ENCODE data around the gene SYCP3.

DNA sequence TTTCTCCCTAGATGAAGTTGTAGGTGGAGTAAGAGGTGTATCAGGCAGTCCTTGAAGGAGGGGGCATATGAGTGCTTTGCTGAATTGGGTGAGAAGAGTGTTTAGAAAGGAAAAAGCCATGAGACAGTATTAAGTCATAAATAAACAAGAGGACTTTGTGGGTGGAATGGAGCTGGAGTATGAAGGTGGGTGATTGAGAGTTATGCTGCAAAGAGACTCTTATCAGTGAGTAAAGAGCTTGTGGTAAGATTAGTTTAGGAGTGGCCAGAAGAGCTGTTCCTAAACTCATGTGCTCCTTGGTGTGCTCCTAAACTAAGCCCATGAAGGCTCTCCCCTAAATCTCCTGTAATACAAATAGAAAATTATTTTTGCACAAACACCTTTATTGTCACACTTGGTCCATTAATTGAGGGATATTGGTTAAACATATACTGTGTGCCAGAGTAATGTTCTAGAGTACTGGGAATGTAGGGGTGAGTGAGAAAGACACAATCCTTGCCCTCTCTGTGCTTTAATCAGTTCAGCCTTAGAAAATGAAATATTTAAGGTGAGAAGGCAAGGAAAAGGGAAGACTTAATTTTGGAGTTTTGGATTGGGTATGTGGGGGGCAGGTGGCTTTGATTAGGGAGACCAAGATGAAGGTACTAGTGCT is 32.0 kb downstream of the SYCP3 start:
- TF ChIP-seq, protein P1, sequence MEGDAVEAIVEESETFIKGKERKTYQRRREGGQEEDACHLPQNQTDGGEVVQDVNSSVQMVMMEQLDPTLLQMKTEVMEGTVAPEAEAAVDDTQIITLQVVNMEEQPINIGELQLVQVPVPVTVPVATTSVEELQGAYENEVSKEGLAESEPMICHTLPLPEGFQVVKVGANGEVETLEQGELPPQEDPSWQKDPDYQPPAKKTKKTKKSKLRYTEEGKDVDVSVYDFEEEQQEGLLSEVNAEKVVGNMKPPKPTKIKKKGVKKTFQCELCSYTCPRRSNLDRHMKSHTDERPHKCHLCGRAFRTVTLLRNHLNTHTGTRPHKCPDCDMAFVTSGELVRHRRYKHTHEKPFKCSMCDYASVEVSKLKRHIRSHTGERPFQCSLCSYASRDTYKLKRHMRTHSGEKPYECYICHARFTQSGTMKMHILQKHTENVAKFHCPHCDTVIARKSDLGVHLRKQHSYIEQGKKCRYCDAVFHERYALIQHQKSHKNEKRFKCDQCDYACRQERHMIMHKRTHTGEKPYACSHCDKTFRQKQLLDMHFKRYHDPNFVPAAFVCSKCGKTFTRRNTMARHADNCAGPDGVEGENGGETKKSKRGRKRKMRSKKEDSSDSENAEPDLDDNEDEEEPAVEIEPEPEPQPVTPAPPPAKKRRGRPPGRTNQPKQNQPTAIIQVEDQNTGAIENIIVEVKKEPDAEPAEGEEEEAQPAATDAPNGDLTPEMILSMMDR (IDR thresholded peaks at IDR 0.05; ENCODE audit: borderline replicate concordance, extremely low read depth, low read length, poor library complexity, severe bottlenecking): no peak
- no peak for TF ChIP-seq EZH2 (IDR thresholded peaks at IDR 0.05; ENCODE audit: borderline replicate concordance, low read depth, low read length, severe bottlenecking)

All from DND-41 (cell line).